Bronchial epithelial cell (primary cell): ENCODE measurements around the gene PPP1R2. TPM values are rescaled to one million over a fixed set of nuclear protein-coding genes. Genes with fewer than 3 reads are reported as not detected.

Experiments used
- DNase-seq: peaks from one replicate; pipeline ENCODE4 v3.0.0-alpha.2; 2010; ENCODE audit warnings: low read depth
- FAIRE-seq: peaks from 2 replicates; lab custom pipeline; 2011; peaks lifted over from hg19 to GRCh38; lab: Jason Lieb, UNC
- H3K27me3 ChIP-seq: 2 replicates; pipeline ENCODE4 v1.5.1; 2011; ENCODE audit warnings: low read length; ENCODE audit not compliant: control insufficient read depth, insufficient read depth
- H3K36me3 ChIP-seq: 2 replicates; pipeline ENCODE4 v1.5.1; 2011; ENCODE audit warnings: low read length; ENCODE audit not compliant: control insufficient read depth, insufficient read depth
- H3K4me3 ChIP-seq: 2 replicates; pipeline ENCODE4 v1.5.1; 2011; ENCODE audit warnings: mild to moderate bottlenecking, low read depth, low read length, control low read depth
- CTCF ChIP-seq: IDR thresholded peaks from 2 replicates; pipeline ENCODE4 v1.5.1; 2011; ENCODE audit warnings: mild to moderate bottlenecking, moderate library complexity, low read length, control low read depth, inconsistent platforms; ENCODE audit not compliant: insufficient read depth, severe bottlenecking
- total RNA-seq: library from RNA; depleted of rRNA; stranded (reverse); fragments of >200 nt; gene quantifications from 2 replicates; pipeline ENCODE4 v1.2.1, GENCODE V29; 2014

The PPP1R2 gene
- total RNA-seq, 1 donor from 2014 or later, result 57.9 TPM

DNA sequence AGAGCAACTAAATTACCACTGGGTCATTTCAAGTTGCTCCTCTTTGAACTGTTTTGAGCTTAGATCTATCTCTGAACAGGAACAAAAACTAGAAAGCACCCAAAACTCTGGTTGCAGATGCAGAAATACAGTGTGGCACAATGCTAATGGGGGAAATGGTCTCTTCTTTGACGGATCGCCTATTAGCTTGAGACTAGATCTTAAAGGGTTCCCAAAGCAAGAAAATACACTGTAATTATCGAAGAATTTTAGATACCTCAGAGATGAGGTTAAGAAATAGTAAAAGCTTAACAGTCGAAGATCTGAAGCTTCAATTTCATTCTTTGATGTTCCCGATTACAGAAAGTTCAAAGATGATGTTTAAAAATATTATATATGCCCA is 818 bp downstream of the PPP1R2 start:
- no peak for FAIRE-seq
- Histone ChIP-seq H3K27me3 (no peaks in the 10 kb centered on the region), H3K36me3 (no peaks in the 10 kb centered on the region), H3K4me3 (peak overlapping the region; percentile 92)
- TF ChIP-seq CTCF, result no peak
- no peak for DNase-seq

DNA sequence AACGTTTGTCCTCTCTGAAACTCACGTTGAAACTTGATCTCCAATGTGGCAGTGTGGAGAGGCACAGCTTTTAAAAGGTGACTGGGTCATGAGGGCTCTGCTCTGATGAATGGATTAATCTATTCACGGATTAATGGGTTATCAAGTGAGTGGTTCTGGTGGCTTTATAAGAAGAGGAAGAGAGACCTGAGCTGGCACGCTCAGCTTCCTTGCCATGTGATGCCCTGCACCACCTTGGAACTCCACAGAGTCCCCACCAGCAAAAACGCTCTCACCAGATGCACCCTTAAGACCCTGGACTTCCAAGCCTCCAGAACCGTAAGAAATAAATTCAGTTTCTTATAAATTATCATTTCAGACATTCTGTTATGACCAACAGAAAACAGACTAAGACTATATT is 2.6 kb downstream of the PPP1R2 start:
- FAIRE-seq, result no peak
- TF ChIP-seq CTCF, result no peak
- no peaks in the 10 kb centered on the region for H3K27me3 ChIP-seq
- no peak for DNase-seq
- no peaks in the 10 kb centered on the region for H3K36me3 ChIP-seq
- no peak overlapping the region for H3K4me3 ChIP-seq

- H3K4me3 ChIP-seq, result no peak overlapping the region
- H3K27me3 ChIP-seq, result no peaks in the 10 kb centered on the region
- no peak for FAIRE-seq
- no peak for TF ChIP-seq CTCF
- DNase-seq, result no peak
- no peaks in the 10 kb centered on the region for H3K36me3 ChIP-seq
Measured at GRCh38 chr3:195540027-195540426, 3.1 kb downstream of the PPP1R2 start.

- no peak for TF ChIP-seq CTCF
- DNase-seq, result no peak
- Histone ChIP-seq H3K36me3 (no peaks in the 10 kb centered on the region), H3K27me3 (no peaks in the 10 kb centered on the region), H3K4me3 (no peak overlapping the region)
- FAIRE-seq, result no peak
Measured at GRCh38 chr3:195539479-195539878, 3.6 kb downstream of the PPP1R2 start.

- TF ChIP-seq CTCF, result no peak
- FAIRE-seq (no peak), DNase-seq (no peak)
- Histone ChIP-seq H3K27me3 (no peaks in the 10 kb centered on the region), H3K36me3 (no peaks in the 10 kb centered on the region), H3K4me3 (no peak overlapping the region)
Measured at GRCh38 chr3:195537995-195538394, 5.1 kb downstream of the PPP1R2 start.

- no peaks in the 10 kb centered on the region for H3K36me3 ChIP-seq
- DNase-seq, result no peak
- H3K4me3 ChIP-seq, result no peak overlapping the region
- no peaks in the 10 kb centered on the region for H3K27me3 ChIP-seq
- TF ChIP-seq CTCF, result no peak
- no peak for FAIRE-seq
Measured at GRCh38 chr3:195535293-195535692, 7.8 kb downstream of the PPP1R2 start.
